Activated CD8-positive, alpha-beta memory T cell treated with anti-CD3 and anti-CD28 coated beads for 1 hour (primary cell): Measurements from ENCODE around the gene ALB.

Experiments
- DNase-seq, 2 donors: peaks; one replicate each; pipeline ENCODE4 v3.0.0-alpha.2; 2020; ENCODE audit warnings: low read depth in 1 of 2; ENCODE audit errors: extremely low read depth in 1 of 2

ALB gene

DNA sequence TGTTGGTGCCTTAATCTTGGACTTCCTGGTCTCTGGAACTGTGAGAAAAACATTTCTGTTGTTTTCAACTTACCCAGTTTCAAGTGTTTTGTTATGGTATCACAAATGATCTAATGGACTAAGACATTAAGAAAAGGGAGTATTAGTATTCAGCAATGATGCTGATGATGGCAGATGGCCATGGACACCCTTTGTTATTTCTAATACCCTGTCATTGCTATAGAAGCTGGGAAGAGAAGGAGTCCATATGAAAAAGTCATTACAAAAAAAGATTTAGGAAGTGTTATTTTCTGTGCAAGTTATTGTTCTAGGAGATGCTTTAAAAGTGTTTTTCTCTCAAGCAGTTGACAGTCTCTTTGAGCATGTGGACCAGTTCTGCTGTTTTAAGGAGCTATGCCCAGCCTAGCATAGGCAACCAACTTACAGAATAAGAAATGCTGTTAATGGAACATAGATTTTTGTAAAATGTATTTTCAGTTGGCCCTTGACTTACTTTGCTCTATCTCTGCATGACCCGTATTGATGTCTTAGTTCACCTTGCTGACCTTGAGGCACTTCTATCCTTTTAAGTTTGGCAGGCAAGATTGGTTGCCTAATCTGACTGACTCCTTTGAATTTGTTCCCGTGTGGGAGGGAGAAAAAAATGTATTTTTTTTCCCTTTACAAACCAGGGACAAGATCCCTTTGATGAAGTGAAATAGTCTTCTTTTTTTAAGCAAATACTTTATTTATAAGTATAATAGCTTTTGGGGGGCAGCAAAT lies 25.9 kb downstream of the ALB start:
- no peak for DNase-seq

DNA sequence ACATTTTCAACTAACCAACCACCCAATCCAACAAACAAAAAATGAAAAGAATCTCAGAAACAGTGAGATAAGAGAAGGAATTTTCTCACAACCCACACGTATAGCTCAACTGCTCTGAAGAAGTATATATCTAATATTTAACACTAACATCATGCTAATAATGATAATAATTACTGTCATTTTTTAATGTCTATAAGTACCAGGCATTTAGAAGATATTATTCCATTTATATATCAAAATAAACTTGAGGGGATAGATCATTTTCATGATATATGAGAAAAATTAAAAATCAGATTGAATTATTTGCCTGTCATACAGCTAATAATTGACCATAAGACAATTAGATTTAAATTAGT lies 27.7 kb downstream of the ALB start:
- DNase-seq, result no peak

DNA sequence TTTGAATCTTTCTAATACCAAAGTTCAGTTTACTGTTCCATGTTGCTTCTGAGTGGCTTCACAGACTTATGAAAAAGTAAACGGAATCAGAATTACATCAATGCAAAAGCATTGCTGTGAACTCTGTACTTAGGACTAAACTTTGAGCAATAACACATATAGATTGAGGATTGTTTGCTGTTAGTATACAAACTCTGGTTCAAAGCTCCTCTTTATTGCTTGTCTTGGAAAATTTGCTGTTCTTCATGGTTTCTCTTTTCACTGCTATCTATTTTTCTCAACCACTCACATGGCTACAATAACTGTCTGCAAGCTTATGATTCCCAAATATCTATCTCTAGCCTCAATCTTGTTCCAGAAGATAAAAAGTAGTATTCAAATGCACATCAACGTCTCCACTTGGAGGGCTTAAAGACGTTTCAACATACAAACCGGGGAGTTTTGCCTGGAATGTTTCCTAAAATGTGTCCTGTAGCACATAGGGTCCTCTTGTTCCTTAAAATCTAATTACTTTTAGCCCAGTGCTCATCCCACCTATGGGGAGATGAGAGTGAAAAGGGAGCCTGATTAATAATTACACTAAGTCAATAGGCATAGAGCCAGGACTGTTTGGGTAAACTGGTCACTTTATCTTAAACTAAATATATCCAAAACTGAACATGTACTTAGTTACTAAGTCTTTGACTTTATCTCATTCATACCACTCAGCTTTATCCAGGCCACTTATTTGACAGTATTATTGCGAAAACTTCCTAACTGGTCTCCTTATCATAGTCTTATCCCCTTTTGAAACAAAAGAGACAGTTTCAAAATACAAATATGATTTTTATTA lies 28.3 kb downstream of the ALB start:
- DNase-seq, result no peak

DNA sequence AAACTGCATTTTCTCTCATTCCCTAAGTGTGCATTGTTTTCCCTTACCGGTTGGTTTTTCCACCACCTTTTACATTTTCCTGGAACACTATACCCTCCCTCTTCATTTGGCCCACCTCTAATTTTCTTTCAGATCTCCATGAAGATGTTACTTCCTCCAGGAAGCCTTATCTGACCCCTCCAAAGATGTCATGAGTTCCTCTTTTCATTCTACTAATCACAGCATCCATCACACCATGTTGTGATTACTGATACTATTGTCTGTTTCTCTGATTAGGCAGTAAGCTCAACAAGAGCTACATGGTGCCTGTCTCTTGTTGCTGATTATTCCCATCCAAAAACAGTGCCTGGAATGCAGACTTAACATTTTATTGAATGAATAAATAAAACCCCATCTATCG lies 29.1 kb downstream of the ALB start:
- no peak for DNase-seq

DNA sequence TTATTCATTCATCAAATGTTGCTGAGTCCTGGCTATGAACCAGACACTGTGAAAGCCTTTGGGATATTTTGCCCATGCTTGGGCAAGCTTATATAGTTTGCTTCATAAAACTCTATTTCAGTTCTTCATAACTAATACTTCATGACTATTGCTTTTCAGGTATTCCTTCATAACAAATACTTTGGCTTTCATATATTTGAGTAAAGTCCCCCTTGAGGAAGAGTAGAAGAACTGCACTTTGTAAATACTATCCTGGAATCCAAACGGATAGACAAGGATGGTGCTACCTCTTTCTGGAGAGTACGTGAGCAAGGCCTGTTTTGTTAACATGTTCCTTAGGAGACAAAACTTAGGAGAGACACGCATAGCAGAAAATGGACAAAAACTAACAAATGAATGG lies 30.2 kb downstream of the ALB start:
- DNase-seq, result no peak

DNA sequence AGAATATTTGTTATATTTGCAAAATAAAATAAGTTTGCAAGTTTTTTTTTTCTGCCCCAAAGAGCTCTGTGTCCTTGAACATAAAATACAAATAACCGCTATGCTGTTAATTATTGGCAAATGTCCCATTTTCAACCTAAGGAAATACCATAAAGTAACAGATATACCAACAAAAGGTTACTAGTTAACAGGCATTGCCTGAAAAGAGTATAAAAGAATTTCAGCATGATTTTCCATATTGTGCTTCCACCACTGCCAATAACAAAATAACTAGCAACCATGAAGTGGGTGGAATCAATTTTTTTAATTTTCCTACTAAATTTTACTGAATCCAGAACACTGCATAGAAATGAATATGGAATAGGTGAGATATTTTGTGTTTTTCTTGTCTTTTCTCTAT lies 31.9 kb downstream of the ALB start, which contains the start of gene AFP:
TSS of gene AFP (plus strand) at position 238 of the 400 bp plus-strand sequence. CDS start at position 280, 42 bp downstream.
- DNase-seq, result no peak

DNA sequence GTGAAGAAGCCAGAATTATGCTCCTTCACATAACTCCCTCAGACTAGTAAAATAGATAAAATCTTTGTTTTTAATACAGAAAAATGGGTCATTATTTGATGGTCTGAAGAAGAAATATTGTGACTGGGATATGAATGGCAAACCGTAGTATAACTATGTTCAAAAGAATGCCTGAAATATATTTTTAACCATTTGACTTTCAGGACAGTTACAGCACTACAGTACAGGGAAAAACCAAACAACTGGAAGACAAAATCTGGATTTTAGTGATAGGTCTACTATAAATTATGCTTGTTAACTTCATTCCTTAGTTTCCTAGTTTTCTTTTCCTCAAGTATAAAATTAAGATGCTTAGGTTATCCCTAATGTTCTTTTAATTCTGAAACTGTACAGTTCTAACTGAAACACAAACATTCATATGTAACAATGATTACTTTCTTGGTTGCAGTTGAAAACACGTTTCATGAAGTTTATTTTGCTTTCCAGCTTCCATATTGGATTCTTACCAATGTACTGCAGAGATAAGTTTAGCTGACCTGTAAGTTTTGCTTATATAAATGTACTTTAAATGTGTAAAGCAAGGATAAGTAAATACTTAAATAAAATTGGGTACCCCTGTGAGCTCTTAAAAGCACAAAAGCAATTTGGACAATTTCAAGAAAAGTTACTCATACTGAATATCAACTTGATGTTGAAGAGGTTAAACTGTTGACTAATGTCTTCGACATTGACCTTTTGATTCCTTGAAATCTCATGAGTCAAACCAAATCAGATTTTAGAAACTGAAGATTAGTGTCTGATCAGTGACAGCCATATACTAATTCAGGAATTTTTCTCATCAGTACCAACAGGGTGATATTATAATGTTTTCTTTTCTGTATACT lies 32.8 kb downstream of the ALB start:
- no peak for DNase-seq

DNA sequence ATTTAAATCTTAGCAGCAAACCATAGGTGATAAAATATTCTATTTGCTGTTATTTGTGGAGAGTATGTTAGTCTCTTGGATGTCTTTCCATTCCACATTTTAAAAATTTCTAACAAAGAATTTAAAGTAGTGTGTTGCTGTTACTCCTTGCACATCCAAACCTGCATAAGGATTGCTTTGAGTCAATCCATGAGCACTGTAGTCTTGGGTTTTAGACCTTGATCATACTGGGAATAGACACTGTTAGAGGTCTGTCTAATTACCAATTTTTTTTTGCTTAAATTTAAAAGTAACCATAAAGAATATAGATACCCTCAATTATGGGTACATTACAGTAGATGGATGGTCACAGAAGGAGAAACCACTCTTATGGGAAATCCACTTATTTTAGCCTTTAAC lies 33.5 kb downstream of the ALB start:
- no peak for DNase-seq

DNA sequence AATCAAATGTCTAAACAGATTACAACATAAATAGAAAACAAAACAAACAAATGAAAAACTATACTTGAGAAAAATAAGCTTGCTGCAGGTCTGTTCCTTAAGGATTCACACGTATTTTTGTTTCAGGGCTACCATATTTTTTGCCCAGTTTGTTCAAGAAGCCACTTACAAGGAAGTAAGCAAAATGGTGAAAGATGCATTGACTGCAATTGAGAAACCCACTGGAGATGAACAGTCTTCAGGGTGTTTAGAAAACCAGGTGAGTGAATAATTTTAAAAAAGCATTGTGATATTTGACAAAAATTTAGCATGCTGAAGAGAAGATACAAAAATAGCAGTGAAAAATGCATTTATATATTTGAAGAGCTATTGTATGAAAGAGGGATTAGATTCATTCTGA lies 34.0 kb downstream of the ALB start:
- no peak for DNase-seq

DNA sequence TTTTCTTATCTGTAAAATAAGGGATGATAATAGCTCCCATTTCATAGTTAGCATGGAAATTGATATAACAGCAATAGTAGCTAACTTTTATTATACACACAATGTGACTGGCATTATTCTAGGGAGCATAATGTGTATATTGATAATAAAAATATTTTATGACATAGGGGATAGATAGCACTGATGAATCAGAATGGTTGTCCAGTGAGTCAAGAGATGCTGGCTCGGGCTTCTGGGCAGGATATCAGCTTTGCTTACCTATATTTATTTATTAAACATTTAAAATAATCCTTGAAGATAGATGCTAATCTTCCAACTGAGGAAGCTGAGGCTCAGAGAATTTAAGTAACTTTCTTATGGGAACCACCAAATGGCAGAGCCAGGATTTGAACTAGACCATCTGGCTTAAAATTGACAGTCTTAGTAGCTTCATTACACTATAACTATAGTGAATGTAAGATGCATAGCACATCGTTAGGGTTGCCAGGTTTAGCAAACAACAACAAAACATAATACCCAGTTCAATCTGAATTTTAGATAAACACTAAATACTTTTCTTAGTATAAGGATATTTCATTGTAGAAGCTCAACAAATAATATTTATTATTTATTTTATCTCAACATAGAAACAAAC lies 34.6 kb downstream of the ALB start:
- DNase-seq, result no peak

DNA sequence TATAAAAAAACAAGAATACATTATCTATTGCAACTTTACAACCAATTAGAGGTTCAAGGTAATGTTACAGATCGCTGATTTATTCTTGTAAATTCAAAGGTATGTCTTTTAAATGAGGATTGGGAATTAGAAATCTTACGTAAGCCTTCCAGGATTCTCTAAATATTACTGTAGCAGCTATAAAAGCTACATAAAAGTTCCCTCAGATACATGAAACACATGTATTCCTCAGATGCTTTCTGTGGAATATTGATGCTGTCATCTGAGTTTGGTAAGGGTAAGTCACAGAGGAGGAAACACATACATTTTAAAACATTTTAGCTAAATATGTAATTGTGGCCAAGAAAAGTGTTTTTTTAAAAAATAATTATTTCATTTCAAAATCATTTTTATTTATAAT lies 35.4 kb downstream of the ALB start:
- DNase-seq, result no peak

DNA sequence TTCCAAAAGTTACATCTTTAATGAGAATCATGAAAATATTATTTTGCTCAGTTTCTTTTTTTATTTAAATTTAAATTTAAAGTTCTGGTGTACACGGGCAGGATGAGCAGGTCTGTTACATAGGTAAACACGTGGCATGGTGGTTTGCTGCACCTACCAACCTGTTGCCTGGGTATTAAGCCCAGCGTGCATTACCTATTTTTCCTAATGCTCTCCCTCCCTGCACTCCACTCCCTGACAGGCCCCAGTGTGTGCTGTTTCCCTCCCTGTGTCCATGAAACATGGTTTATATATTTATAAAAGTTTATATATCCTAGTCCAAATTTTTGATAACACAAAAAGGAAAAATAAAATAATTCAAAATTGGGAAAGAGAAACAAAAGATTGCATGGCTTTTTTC lies 35.9 kb downstream of the ALB start:
- DNase-seq, result no peak

DNA sequence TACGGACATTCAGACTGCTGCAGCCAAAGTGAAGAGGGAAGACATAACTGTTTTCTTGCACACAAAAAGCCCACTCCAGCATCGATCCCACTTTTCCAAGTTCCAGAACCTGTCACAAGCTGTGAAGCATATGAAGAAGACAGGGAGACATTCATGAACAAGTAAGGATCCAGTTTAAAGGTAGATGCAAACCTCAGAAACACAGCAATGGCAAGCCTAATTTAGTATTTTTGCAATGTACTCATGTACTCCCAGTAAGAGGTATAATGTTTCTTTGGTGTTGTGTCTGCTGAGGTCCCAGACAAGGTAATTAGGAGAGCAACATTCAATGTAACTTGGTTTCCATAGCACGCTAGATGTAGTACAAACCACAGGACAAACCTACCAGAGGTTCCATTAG lies 36.6 kb downstream of the ALB start:
- no peak for DNase-seq

DNA sequence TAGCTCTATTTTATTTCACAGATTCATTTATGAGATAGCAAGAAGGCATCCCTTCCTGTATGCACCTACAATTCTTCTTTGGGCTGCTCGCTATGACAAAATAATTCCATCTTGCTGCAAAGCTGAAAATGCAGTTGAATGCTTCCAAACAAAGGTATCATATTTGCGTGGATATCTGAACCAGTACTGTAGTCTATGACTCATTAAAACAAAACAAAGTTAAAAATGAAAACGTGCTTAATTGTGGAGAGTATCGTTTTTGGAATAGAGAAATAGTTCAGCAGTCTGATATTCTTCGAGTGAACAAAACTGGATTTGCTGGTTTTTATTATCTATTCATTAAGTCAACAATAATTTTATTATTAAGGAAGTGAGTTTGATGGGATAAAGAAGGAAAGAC lies 38.2 kb downstream of the ALB start:
- no peak for DNase-seq

DNA sequence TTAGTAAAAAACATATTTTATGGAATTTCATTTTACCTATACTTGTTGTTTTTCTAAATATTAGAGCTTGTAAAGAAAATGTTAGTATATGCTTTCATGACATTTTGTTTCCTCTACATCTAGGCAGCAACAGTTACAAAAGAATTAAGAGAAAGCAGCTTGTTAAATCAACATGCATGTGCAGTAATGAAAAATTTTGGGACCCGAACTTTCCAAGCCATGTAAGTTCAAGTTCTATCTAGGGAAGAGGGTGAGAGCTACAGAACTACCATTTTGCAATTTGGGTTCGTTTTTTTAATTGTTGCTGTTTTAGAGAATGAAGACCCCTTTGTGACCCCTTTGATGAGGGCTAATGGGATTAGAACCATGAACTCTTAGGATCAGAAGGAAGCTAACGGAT lies 39.1 kb downstream of the ALB start:
- no peak for DNase-seq

DNA sequence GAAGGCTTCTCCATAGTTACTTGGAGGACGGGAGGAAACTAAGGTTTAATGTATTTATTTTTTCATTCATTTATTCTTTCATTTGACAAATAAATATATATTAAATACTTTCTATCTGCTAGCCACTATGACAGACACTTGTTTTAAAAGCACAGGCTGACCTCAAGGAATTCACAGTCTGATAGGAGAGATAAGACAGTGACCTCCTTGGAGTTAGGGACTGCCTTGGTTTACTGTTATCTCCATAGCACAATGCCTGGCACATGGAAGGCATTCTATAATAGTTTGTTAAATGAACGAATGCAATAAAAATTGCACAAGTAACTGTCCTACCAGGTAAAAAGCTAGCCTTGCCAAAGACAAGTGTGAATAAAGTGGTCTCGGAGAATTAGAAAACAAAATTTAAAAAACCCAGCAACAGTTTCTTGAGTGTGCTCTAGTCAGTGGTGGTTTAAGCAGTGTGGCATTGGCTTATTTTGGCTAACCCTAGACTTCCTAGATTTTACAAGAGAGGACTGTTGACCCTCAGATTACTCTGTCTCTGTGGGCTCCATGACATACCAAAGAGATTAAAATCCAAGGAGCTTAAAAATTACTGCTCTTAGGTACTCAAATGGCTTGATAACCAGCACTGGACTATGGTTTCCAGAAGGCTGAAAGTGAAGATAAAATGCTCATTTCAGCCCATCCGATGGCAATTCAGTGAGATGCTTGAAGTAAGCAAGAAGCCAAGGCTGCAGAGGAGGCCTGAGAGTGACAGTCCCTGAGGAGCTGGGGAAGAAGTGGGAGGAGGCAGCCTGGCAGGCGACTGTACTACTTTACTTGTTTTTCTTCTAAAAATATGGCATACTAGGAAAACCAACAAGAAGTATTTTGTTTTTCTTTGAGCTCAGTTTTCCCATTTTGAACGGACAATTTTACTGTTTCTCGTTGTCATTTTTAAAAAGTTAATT lies 41.6 kb downstream of the ALB start:
- no peak for DNase-seq

DNA sequence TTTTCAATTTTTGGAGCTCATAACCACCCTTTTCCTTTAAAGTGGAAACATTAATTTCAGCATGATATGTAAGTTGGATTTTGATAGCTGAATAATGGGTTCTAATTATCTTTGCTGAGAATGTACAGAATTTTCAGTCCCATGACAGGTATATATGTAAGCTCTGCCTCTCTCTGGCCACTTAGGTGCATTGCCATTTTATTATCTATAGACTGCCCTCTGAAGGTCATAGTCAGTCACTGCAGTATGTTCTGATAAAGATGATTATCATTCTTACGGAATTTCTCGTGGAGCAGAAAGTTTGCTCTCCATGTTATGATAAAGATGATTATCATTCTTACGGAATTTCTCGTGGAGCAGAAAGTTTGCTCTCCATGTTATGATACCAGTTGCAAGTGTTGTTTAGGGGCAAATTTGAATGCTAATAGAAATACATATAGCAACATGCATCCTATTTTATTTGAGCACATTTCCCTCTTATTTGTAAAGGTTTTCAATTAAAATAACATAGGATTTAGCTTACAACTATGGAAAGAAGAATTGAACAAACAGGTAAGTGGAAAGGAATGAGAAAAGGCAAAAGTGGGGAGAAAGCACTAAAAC lies 42.4 kb downstream of the ALB start:
- no peak for DNase-seq

DNA sequence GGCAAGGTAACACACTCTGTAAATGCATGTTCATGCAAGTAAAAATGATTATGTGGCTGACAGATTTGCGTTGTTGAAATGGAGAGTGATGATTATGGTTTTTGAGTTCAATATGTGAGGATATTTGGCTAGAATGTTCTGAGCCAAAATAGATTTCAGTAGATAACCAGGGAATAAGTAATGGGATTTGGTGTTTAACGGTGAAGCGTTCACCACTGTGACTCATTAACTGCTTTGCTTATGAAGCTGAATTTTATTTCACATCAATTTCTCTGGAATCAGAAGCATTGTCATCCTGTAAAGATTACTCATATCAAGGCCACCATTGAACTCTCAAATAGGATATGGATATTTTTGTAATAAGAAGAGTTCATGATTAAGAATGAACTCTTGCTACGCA lies 43.6 kb downstream of the ALB start:
- no peak for DNase-seq

DNA sequence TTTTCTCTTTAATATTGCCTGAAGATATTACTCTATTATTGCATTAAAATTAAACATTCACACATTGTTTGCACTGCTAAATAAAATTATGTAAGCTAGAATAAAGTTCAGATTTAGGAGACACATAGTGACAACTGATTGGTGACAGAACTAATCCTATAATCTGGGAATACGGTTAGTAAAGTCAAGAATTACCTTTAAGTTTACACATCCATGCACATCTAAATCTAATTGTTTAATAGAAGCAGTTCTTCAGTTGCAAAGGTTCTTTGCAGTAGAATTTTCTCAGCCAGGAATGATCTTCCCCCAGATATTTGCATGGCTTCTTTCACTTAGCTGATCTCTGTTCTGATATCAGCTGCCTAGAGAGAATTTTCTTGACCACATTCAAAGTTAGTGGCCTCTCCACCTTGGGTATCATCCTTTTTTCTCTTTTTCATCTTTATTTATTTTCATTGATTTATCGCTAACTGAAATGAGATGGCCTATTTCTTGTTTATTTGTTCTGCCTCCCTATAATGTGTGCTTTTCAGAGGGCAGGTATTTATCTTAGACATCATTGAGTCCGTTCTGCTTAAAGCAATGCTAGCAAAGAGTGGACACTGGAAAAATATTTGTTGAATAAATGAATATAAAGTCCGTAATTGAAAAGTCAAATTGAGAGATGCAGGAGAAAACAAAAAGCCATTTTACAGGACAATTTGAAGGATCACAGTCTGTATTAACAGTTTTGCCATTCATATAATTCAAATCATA lies 44.5 kb downstream of the ALB start:
- no peak for DNase-seq
